Esophagus muscularis mucosa (tissue), 3 donors: ENCODE data around the gene ITGA7.

Experiments used
- POLR2A ChIP-seq: fragments of 450-650 bp; IDR thresholded peaks from one replicate; pipeline ENCODE4 v1.6.1; 2017; ENCODE audit warnings: antibody characterized with exemption, moderate library complexity, mild to moderate bottlenecking, low read depth
- TF ChIP-seq, protein P1 (sequence below), 3 experiments: fragments of 200-600 bp in 2 of 3; fragments of 450-650 bp in 1 of 3; sonication (generic) in 2 of 3; IDR thresholded peaks; one replicate each; pipeline ENCODE4 v1.5.1; 2017 to 2019; ENCODE audit warnings: antibody characterized with exemption in 3 of 3, mild to moderate bottlenecking in 2 of 3, moderate library complexity in 1 of 3

DNA sequence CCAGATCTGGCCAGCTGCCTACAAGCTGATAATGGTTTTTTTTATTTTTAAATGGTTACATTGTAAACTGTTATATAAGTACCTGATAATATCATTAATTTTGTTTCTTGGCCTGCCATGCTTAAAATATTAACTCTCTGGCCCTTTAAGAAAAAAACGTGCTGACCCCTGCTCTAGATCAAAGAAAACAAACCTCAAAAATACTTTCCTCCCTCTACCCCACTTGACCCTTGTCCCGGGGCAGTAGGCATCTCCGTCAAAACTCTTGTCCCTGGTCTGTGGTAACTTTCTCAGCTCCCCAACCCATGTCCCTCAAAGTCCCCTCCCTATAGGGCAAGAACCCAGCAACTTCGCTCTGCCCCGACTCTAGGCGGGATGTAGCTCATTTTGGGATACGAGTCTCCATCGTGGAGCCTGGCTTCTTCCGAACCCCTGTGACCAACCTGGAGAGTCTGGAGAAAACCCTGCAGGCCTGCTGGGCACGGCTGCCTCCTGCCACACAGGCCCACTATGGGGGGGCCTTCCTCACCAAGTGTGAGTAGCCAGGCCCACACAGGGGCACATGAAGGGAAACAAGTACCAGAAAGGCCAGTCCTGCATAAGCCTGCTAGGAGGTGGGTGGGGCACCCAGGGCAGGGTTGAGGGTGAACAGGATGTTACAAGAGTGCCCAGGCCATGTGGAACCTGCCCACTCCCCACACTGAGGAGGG lies 16.0 kb upstream of the ITGA7 start:
- TF ChIP-seq, protein P1, sequence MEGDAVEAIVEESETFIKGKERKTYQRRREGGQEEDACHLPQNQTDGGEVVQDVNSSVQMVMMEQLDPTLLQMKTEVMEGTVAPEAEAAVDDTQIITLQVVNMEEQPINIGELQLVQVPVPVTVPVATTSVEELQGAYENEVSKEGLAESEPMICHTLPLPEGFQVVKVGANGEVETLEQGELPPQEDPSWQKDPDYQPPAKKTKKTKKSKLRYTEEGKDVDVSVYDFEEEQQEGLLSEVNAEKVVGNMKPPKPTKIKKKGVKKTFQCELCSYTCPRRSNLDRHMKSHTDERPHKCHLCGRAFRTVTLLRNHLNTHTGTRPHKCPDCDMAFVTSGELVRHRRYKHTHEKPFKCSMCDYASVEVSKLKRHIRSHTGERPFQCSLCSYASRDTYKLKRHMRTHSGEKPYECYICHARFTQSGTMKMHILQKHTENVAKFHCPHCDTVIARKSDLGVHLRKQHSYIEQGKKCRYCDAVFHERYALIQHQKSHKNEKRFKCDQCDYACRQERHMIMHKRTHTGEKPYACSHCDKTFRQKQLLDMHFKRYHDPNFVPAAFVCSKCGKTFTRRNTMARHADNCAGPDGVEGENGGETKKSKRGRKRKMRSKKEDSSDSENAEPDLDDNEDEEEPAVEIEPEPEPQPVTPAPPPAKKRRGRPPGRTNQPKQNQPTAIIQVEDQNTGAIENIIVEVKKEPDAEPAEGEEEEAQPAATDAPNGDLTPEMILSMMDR (IDR thresholded peaks at IDR 0.05): no peak
- TF ChIP-seq POLR2A: no peak
